Measurements from ENCODE around the gene GLB1L.
A peak's percentile ranks its signal among the peaks of the same experiment; 100 is the strongest.

GRCh38 chr2:219279151-219279915 lies 34.1 kb upstream of the GLB1L start, which contains the start of gene DNAJB2:
- peak in 1 of 4 experiments; percentile 29 for TF ChIP-seq CTCF (IDR thresholded peaks at IDR 0.05)
- peak; percentile 93 to 95 for TF ChIP-seq POLR2A (IDR thresholded peaks at IDR 0.05)
- TF ChIP-seq EP300 (IDR thresholded peaks at IDR 0.05) = peak; percentile 78
- TF ChIP-seq POLR2AphosphoS5 (IDR thresholded peaks at IDR 0.05) = peak; percentile 97

All from gastroesophageal sphincter (tissue), 3 donors.